Fibroblast of skin of left quadriceps (primary cell): ENCODE results near the gene SEC14L2.
"Not testable (repeated sequence)": the region's sequence is repeated elsewhere in the genome, so short reads cannot be mapped to it uniquely, and the experiment has no call there.

ENCODE experiments used
- DNase-seq, 2 experiments: peaks; one replicate each; pipeline ENCODE4 v3.0.0-alpha.2; 2013; ENCODE audit warnings: low read depth in 2 of 2

The SEC14L2 gene

DNA sequence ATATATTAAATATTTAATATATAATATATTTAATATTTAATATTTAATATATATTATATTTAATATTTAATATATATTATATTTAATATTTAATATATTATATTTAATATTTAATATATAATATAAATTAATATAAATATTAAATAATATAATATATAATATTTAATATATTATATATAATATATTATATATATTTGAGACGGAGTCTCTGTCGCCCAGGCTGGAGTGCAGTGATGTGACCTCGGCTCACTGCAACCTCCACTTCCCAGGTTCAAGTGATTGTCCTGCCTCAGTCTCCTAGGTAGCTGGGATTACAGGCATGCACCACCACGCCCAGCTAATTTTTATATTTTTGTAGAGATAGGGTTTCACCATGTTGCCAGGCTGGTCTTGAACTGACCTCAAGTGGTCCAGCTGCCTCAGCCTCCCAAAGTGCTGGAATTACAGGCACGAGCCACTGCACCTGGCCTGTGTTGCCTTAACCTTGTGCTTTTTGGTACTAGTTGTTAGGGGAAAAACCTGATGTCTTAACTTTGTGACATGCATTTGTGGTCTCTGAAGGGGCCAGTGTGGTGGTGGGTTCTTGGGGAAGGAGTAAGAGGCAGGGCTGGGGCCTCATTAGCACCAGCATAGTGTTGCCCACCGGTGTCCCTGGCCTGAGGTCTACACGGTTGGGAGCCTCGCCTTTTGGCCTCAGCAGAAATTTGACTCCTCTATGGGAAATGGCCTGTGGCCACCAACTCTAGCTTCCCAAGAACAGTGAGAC is 58.4 kb downstream of the SEC14L2 start:
- no peak for DNase-seq

DNA sequence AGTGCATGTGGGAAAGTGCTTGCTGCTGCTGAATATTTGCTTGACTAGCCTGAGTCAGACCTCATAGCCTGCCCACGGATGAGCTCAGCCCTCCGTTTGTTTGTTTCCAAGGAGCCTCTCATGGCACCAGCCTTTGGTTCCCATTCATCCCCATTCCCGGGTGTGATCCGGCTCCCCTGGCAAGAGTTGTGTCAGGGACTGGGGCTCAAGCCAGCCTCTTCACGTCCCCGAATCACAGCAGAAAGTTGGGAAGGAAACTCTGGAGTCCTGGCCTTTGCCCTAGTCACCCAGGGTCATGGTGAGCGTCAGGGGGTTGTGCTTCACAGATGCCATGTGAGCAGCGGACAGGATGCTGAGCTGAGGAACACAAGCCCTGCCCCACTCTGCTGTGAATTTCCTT is 61.2 kb downstream of the SEC14L2 start:
- no peak for DNase-seq

- DNase-seq, result no peak
These were observed 62.6 kb downstream of the SEC14L2 start for GRCh38 chr22:30459181-30460052.

- no peak for DNase-seq
These were observed 63.3 kb downstream of the SEC14L2 start for GRCh38 chr22:30460147-30460546.

DNA sequence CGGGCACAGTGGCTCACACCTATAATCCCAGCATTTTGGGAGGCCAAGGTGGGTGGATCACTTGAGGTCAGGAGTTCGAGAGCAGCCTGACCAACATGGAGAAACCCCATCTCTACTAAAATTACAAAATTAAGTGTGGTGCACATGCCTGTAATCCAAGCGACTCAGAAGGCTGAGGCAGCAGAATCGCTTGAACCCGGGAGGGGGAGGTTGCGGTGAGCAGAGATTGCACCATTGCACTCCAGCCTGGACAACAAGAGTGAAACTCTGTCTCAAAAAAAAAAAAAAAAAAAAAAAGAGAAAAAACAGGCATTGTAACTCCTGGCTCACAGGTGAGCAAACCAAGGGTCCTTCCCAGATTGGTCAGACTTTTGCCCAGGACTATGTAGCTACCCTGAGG is 63.7 kb downstream of the SEC14L2 start:
- DNase-seq, result not testable (repeated sequence)

GRCh38 chr22:30469165-30469564 is 72.3 kb downstream of the SEC14L2 start:
- no peak for DNase-seq

GRCh38 chr22:30470655-30471054 is 73.8 kb downstream of the SEC14L2 start:
- no peak for DNase-seq

- no peak for DNase-seq
These were observed 74.9 kb downstream of the SEC14L2 start, which contains the start of gene SEC14L3 for GRCh38 chr22:30471616-30472318. TSS of gene SEC14L3 (minus strand) at chr22:30472017. CDS start at chr22:30471958, 59 bp downstream.

- DNase-seq, result no peak
These were observed 76.3 kb downstream of the SEC14L2 start for GRCh38 chr22:30472994-30473720.

GRCh38 chr22:30474121-30474520 is 77.3 kb downstream of the SEC14L2 start:
- DNase-seq, result no peak
